Mesenchymal stem cell (in vitro differentiated cells and primary cell): ENCODE data around the gene PEMT.

ENCODE experiments used
- DNase-seq: peaks from one replicate; pipeline ENCODE4 v3.0.0-alpha.2; 2013
- H2AFZ ChIP-seq: one replicate; pipeline ENCODE4 v1.6.1; 2013; ENCODE audit warnings: low read depth, mild to moderate bottlenecking, control low read depth, inconsistent platforms, low read length, moderate library complexity
- H2AK5ac ChIP-seq: 2 replicates; pipeline ENCODE4 v1.6.1; 2013; ENCODE audit warnings: low read length, moderate library complexity, mild to moderate bottlenecking, inconsistent platforms; ENCODE audit not compliant: severe bottlenecking
- H2BK120ac ChIP-seq: one replicate; pipeline ENCODE4 v1.6.1; 2013; ENCODE audit warnings: low read depth, mild to moderate bottlenecking, inconsistent platforms, low read length, moderate library complexity
- H2BK12ac ChIP-seq, 2 experiments: one replicate each; pipeline ENCODE4 v1.6.1; 2013; ENCODE audit warnings: inconsistent platforms in 2 of 2, low read length in 2 of 2, mild to moderate bottlenecking in 2 of 2, moderate library complexity in 2 of 2, control low read depth in 1 of 2
- H2BK15ac ChIP-seq: one replicate; pipeline ENCODE4 v1.6.1; 2013; ENCODE audit warnings: mild to moderate bottlenecking, low read depth, inconsistent platforms; ENCODE audit not compliant: poor library complexity, severe bottlenecking
- H2BK5ac ChIP-seq: 2 replicates; pipeline ENCODE4 v1.6.1; 2013; ENCODE audit warnings: low read depth, mild to moderate bottlenecking, low read length, control low read depth, inconsistent platforms; ENCODE audit not compliant: poor library complexity, severe bottlenecking
- H3K14ac ChIP-seq, 2 experiments: one replicate each; pipeline ENCODE4 v1.6.1; 2013; ENCODE audit warnings: inconsistent platforms in 2 of 2, low read length in 2 of 2, control low read depth in 1 of 2, mild to moderate bottlenecking in 1 of 2, moderate library complexity in 1 of 2
- H3K18ac ChIP-seq, 2 experiments: one replicate each; pipeline ENCODE4 v1.6.1; 2013; ENCODE audit warnings: inconsistent platforms in 2 of 2, low read length in 2 of 2, control low read depth in 1 of 2, low read depth in 1 of 2, mild to moderate bottlenecking in 1 of 2
- H3K23ac ChIP-seq, 2 experiments: one replicate each; pipeline ENCODE4 v1.6.1; 2013; ENCODE audit warnings: inconsistent platforms in 2 of 2, low read length in 2 of 2, mild to moderate bottlenecking in 2 of 2, moderate library complexity in 2 of 2, control low read depth in 1 of 2
- H3K27ac ChIP-seq: 2 replicates; pipeline ENCODE4 v1.5.1; 2013; ENCODE audit warnings: mild to moderate bottlenecking, moderate library complexity, low read length, control low read depth, inconsistent platforms; ENCODE audit not compliant: poor library complexity, severe bottlenecking
- H3K27me3 ChIP-seq, 2 experiments: 2 replicates each; pipeline versions ENCODE4 v1.6.1 to v1.7.0; 2013; ENCODE audit warnings: low read length in 2 of 2, mild to moderate bottlenecking in 2 of 2, moderate library complexity in 2 of 2, control low read depth in 1 of 2, inconsistent platforms in 1 of 2; ENCODE audit not compliant: control insufficient read depth in 1 of 2, insufficient read depth in 1 of 2
- H3K36me3 ChIP-seq, 2 experiments: 2 replicates each; pipeline versions ENCODE4 v1.6.1 to v1.7.0; 2013; ENCODE audit warnings: low read length in 2 of 2, control low read depth in 1 of 2, inconsistent platforms in 1 of 2, low read depth in 1 of 2, mild to moderate bottlenecking in 1 of 2; ENCODE audit not compliant: insufficient read depth in 2 of 2, control insufficient read depth in 1 of 2
- H3K4ac ChIP-seq, 2 experiments: one replicate each; pipeline ENCODE4 v1.6.1; 2013; ENCODE audit warnings: inconsistent platforms in 2 of 2, low read length in 2 of 2, mild to moderate bottlenecking in 2 of 2, moderate library complexity in 2 of 2, control low read depth in 1 of 2, low read depth in 1 of 2
- H3K4me1 ChIP-seq: 2 replicates; pipeline ENCODE4 v1.6.1; 2013; ENCODE audit warnings: low read depth, low read length, control low read depth; ENCODE audit not compliant: control insufficient read depth, insufficient read depth
- H3K4me2 ChIP-seq: 2 replicates; pipeline ENCODE4 v1.6.1; 2013; ENCODE audit warnings: low read length, mild to moderate bottlenecking, inconsistent platforms; ENCODE audit not compliant: poor library complexity, severe bottlenecking
- H3K4me3 ChIP-seq, 2 experiments: 2 replicates each; pipeline versions ENCODE4 v1.5.1 to v1.7.0; 2013; ENCODE audit warnings: low read length in 2 of 2, mild to moderate bottlenecking in 2 of 2, control low read depth in 1 of 2, low read depth in 1 of 2; ENCODE audit not compliant: insufficient read depth in 1 of 2
- H3K79me1 ChIP-seq: replicated peaks from 2 replicates; pipeline ENCODE4 v1.6.1; 2013; ENCODE audit warnings: mild to moderate bottlenecking, control low read depth, low read length, inconsistent platforms; ENCODE audit not compliant: poor library complexity, severe bottlenecking
- H3K9ac ChIP-seq: 2 replicates; pipeline ENCODE4 v1.7.0; 2013; ENCODE audit warnings: mild to moderate bottlenecking, low read length, moderate library complexity
- H3K9me3 ChIP-seq: 2 replicates; pipeline ENCODE4 v1.7.0; 2013; ENCODE audit warnings: mild to moderate bottlenecking, low read length; ENCODE audit not compliant: control insufficient read depth
- H4K8ac ChIP-seq: one replicate; pipeline ENCODE4 v1.6.1; 2013; ENCODE audit warnings: inconsistent platforms, mild to moderate bottlenecking, low read length, moderate library complexity
- H4K91ac ChIP-seq: one replicate; pipeline ENCODE4 v1.6.1; 2013; ENCODE audit warnings: mild to moderate bottlenecking, low read length, inconsistent platforms
- WGBS: methylation state at CpG from one replicate; pipeline ENCODE4 v1.1.7; 2013; ENCODE audit warnings: mixed read lengths; 5-methylcytosine and 5-hydroxymethylcytosine counted together

PEMT gene

DNA sequence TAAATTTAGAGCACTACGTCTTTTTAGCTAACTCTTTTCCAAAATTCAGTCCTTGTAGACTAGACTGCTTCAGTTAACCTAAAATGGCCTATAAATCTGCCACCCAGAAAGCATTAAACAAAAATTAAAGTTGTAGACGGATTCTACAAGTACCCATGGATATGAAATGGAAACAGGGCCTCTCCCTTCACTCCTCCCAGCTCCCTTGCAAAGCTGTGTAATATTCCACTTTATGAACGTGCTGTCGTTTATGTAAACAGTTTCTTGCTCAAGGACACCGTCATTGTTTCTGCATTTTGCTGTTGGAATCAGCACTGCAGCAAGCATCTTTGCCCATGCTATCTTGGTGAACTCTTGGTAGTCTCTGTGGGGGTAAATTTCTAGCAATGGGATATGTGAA, 109.6 kb downstream of the PEMT start:
- H3K27me3 ChIP-seq, result no peaks in the 10 kb centered on the region
- H3K79me1 ChIP-seq, result peaks cover 33% of the 10 kb centered on the region
- no peak for DNase-seq
- no peak overlapping the region for H3K27ac ChIP-seq
- no peak overlapping the region for H3K4me3 ChIP-seq
- H3K4ac ChIP-seq, result no peak overlapping the region
- no peak overlapping the region for H2AK5ac ChIP-seq
- peaks cover 16 to 18% of the 10 kb centered on the region in 2 experiments for H3K36me3 ChIP-seq
- H2BK12ac ChIP-seq, result no peak overlapping the region
- H3K18ac ChIP-seq, result no peak overlapping the region
- no peaks in the 10 kb centered on the region for H3K9me3 ChIP-seq
- no peak overlapping the region for H3K9ac ChIP-seq
- no peak overlapping the region for H2BK5ac ChIP-seq
- H3K4me1 ChIP-seq, result peaks cover 8% of the 10 kb centered on the region
- no peak overlapping the region for H4K91ac ChIP-seq
- H2BK15ac ChIP-seq, result no peak overlapping the region
- no peak overlapping the region for H3K14ac ChIP-seq
- no peak overlapping the region for H2AFZ ChIP-seq
- no peak overlapping the region for H3K23ac ChIP-seq
- H3K4me2 ChIP-seq, result no peak overlapping the region
- no peak overlapping the region for H2BK120ac ChIP-seq
- H4K8ac ChIP-seq, result no peak overlapping the region
- WGBS, result 95% methylated on average over 5 of the region's 5 CpGs

DNA sequence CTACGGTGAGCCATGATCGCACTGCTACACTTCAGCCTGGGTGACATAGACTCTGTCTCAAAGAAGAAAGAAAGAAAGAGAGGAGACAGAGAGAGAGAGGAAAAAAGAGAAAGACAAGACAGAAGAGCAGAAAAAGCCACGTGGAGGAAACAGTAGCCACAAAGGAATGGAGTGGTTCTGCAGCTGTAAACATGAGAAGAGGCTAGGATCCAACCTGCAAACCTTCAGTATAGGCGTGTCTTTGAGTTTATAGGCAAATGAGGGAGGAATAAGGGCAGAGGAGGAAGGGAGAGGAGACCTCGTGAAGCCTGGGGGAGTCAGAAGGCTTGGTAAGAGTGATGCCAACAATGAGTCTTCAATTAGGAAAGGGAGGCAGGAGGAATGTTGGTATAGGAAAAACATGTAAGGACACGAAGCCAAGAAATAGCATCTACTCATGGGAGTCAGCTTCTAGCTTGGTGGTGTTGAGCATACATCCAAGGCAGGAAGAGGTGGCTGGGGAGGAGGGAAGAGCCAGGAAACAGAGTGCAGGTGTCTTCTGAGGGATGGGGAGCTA, 110.8 kb downstream of the PEMT start:
- Histone ChIP-seq H3K36me3 (peaks cover 10 to 18% of the 10 kb centered on the region in 2 experiments), H4K91ac (no peak overlapping the region), H3K4me1 (peaks cover 8% of the 10 kb centered on the region), H3K9ac (no peak overlapping the region), H2BK5ac (no peak overlapping the region), H3K9me3 (no peaks in the 10 kb centered on the region), H2AFZ (no peak overlapping the region), H3K23ac (no peak overlapping the region), H3K4me3 (no peak overlapping the region), H3K27ac (no peak overlapping the region), H3K4ac (no peak overlapping the region), H3K79me1 (peaks cover 33% of the 10 kb centered on the region), H3K27me3 (no peaks in the 10 kb centered on the region), H3K18ac (no peak overlapping the region), H2BK12ac (no peak overlapping the region), H3K14ac (no peak overlapping the region), H2BK15ac (no peak overlapping the region), H2AK5ac (no peak overlapping the region), H3K4me2 (no peak overlapping the region), H4K8ac (no peak overlapping the region), H2BK120ac (no peak overlapping the region)
- 96% methylated on average over 6 of the region's 6 CpGs for WGBS
- no peak for DNase-seq

DNA sequence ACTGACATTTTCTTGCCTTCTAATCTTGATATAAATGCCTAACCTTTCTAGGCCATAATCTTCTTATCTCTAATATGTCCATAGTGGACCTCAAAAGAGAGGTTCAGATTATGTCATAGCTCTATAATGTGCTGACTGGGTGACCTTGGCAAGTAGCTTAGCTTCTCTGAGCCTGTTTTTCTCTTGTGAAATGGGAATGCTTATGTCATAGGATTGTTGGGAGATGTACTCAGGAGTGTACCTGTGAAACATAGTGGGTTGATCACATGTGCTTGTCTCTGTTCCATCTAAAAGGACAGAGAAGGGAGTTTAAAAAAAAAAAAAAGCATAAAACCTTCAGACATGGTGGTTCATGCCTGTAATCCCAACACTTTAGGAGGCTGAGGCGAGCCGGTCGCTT, 112.3 kb downstream of the PEMT start:
- H2BK15ac ChIP-seq, result no peak overlapping the region
- H3K27me3 ChIP-seq, result peaks cover 0 to 1% of the 10 kb centered on the region in 2 experiments
- H4K91ac ChIP-seq, result no peak overlapping the region
- H3K79me1 ChIP-seq, result peaks cover 23% of the 10 kb centered on the region
- 100% methylated on average over 3 of the region's 3 CpGs for WGBS
- no peaks in the 10 kb centered on the region for H3K9me3 ChIP-seq
- no peak overlapping the region for H4K8ac ChIP-seq
- H2AFZ ChIP-seq, result no peak overlapping the region
- peaks cover 1 to 18% of the 10 kb centered on the region in 2 experiments for H3K36me3 ChIP-seq
- no peak overlapping the region for H3K23ac ChIP-seq
- H3K4me3 ChIP-seq, result no peak overlapping the region
- H2BK120ac ChIP-seq, result no peak overlapping the region
- DNase-seq, result no peak
- H3K9ac ChIP-seq, result no peak overlapping the region
- H3K27ac ChIP-seq, result no peak overlapping the region
- H3K14ac ChIP-seq, result no peak overlapping the region
- no peak overlapping the region for H2BK5ac ChIP-seq
- no peak overlapping the region for H3K4me2 ChIP-seq
- no peak overlapping the region for H3K4ac ChIP-seq
- H3K18ac ChIP-seq, result no peak overlapping the region
- H2AK5ac ChIP-seq, result no peak overlapping the region
- no peak overlapping the region for H2BK12ac ChIP-seq
- peaks cover 3% of the 10 kb centered on the region for H3K4me1 ChIP-seq

DNA sequence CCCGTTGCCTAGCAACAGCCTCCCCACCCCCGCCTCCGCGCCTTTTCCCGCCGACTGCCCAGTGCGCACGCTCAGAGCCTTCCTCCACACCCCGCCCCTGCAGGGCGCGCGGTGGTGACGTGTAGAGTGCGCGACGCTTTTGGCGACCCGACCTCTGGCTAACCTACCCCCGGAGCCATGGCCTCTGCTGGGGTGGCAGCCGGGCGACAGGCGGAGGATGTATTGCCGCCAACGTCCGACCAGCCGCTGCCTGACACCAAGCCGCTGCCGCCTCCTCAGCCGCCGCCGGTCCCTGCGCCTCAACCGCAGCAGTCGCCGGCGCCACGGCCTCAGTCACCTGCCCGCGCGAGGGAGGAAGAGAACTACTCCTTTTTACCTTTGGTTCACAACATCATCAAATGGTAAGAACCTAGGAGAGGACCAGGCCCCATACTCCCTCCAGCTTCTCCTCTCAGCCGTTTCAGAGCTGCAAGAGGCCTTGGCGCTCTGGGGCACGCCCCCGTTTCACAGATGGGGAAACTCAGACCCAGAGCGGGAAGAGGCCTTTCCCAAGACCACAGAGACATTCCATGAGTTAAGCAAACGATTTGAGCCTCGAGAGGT, 114.5 kb downstream of the PEMT start, which contains the start of gene MED9:
Gene MED9 (plus strand): TSS at position 136 of the 603 bp plus-strand sequence. CDS start 42 bp downstream, at position 178.
- Histone ChIP-seq H3K27ac (peak within 1 kb of the TSS; percentile 27), H2BK5ac (no peak within 1 kb of the TSS), H3K14ac (peak within 1 kb of the TSS in 1 of 2 experiments; percentile 99), H3K18ac (peak within 1 kb of the TSS; percentile 95 to 98), H2BK15ac (peak within 1 kb of the TSS; percentile 88), H3K9ac (peak within 1 kb of the TSS; percentile 94), H4K91ac (peak within 1 kb of the TSS; percentile 95), H2AK5ac (no peak within 1 kb of the TSS), H3K4me3 (peak within 1 kb of the TSS; percentile 99 to 100), H2BK120ac (no peak within 1 kb of the TSS), H3K23ac (peak within 1 kb of the TSS in 1 of 2 experiments; percentile 99), H3K9me3 (no peaks in the 10 kb centered on the region), H3K4me1 (peaks cover 2% of the 10 kb centered on the region), H3K36me3 (peaks cover 0 to 13% of the 10 kb centered on the region in 2 experiments), H3K79me1 (peaks cover 16% of the 10 kb centered on the region), H2BK12ac (peak within 1 kb of the TSS in 1 of 2 experiments; percentile 39), H4K8ac (peak within 1 kb of the TSS; percentile 100), H3K4me2 (peak within 1 kb of the TSS; percentile 80), H3K27me3 (peaks cover 9 to 12% of the 10 kb centered on the region in 2 experiments), H2AFZ (peak within 1 kb of the TSS; percentile 100), H3K4ac (peak within 1 kb of the TSS; percentile 66 to 84)
- under 1% methylated on average over 47 of the region's 47 CpGs for WGBS
- DNase-seq, result peak; percentile 88
